ENCODE results near the gene CHRNA9. TPM values are rescaled to one million over a fixed set of nuclear protein-coding genes. Genes with fewer than 3 reads are reported as not detected.

CHRNA9 gene
- total and polyA plus RNA-seq, 2 of the 4 experiments (the other 2 are of a cell fraction) = not detected

- no peak overlapping the region for H4K8ac ChIP-seq (ENCODE audit: low read depth in 2 of 2, low read length in 2 of 2)
- CTCF ChIA-PET = interaction anchor here (1.2 kb wide), 2 partner anchors 10 to 250 kb away, joined by 3 to 4 read pairs; partner anchors contain the start of gene N4BP2
- no peak overlapping the region for H2BK5ac ChIP-seq (ENCODE audit: low read depth, low read length, poor library complexity, severe bottlenecking)
- H3K18ac ChIP-seq (ENCODE audit: low read depth, low read length) = no peak overlapping the region
- TF ChIP-seq NFE2L2 (IDR thresholded peaks at IDR 0.05; ENCODE audit: low read depth, low read length) (no peak), USF2 (IDR thresholded peaks at IDR 0.05; ENCODE audit: low read depth, low read length) (no peak), BHLHE40 (IDR thresholded peaks at IDR 0.05; ENCODE audit: low read depth, low read length) (no peak)
- H3K4me1 ChIP-seq (ENCODE audit: control insufficient read depth, insufficient read depth, low read length) = no peaks in the 10 kb centered on the region
- no peak overlapping the region for H3K56ac ChIP-seq (ENCODE audit: extremely low read depth, insufficient read depth, low read length)
- no peak overlapping the region for H3K4me3 ChIP-seq (ENCODE audit: insufficient read depth, low read depth, low read length)
- DNase-seq (no peak), ATAC-seq (ENCODE audit: low read depth) (no peak)
- H3K36me3 ChIP-seq (ENCODE audit: control insufficient read depth, insufficient read depth, low read length) = no peaks in the 10 kb centered on the region
- H4K91ac ChIP-seq (ENCODE audit: insufficient read depth, low read depth, low read length) = no peak overlapping the region
- peaks cover 3% of the 10 kb centered on the region; the same call in 1 of the 2 replicates for H3K9me3 ChIP-seq (ENCODE audit: control insufficient read depth, insufficient read depth, low read length)
- intact Hi-C loops (cut with micrococcal nuclease) (no loop called here), dilution Hi-C loops (cut with HindIII; ENCODE audit: low sequenced_read_pairs, unreplicated experiment) (no loop called here), in situ Hi-C loops (cut with MboI; ENCODE audit: low sequenced_read_pairs) (loop anchor here (25.0 kb wide), 2 partner anchors 245 to 620 kb away; partner anchors contain the start of genes N4BP2 and UBE2K)
- H3K9ac ChIP-seq (ENCODE audit: low read depth, low read length) = no peak overlapping the region
- H4K5ac ChIP-seq (ENCODE audit: low read depth, low read length) = no peak overlapping the region
- H3K27me3 ChIP-seq (ENCODE audit: control insufficient read depth, insufficient read depth, low read length) = peaks cover 12% of the 10 kb centered on the region
- H3K27ac ChIP-seq (ENCODE audit: insufficient read depth, low read length) = no peak overlapping the region
- H2AFZ ChIP-seq (replicated peaks; ENCODE audit: low read length, poor library complexity) = no peak overlapping the region
- H2AK9ac ChIP-seq (replicated peaks; ENCODE audit: low read depth, low read length, poor library complexity) = no peak overlapping the region
- no peaks in the 10 kb centered on the region for H4K20me1 ChIP-seq (ENCODE audit: insufficient read depth, low read length)
- H3K9me1 ChIP-seq (ENCODE audit: insufficient read depth, low read length) = no peaks in the 10 kb centered on the region
- no peak overlapping the region for H2BK20ac ChIP-seq (ENCODE audit: low read depth, low read length)
- no peak overlapping the region for H3K4ac ChIP-seq (ENCODE audit: low read depth, low read length)
- no peak overlapping the region for H3K14ac ChIP-seq (replicated peaks; ENCODE audit: low read depth, low read length)
- H3K79me1 ChIP-seq (ENCODE audit: low read depth in 1 of 2, low read length in 2 of 2) = no peaks in the 10 kb centered on the region
- POLR2A ChIA-PET (ENCODE audit: unreplicated experiment) = no interaction called here
- no peak overlapping the region for H2BK120ac ChIP-seq (ENCODE audit: low read depth, low read length)
- H3K23ac ChIP-seq (ENCODE audit: low read depth, low read length) = no peak overlapping the region
- H2BK15ac ChIP-seq (ENCODE audit: low read depth, low read length) = no peak overlapping the region
- H3K4me2 ChIP-seq (ENCODE audit: low read depth, low read length) = no peak overlapping the region
- 40% methylated on average over 1 of the region's 3 CpGs; no CpG with 5 or more reads in 1 of the 2 experiments for WGBS, 2 experiments (ENCODE audit: extremely low coverage in 2 of 2, insufficient read length in 1 of 2)
- H2AK5ac ChIP-seq (ENCODE audit: low read depth, low read length) = no peak overlapping the region
- BruUV-seq (replicated peaks) = no TSS peak
Observed at GRCh38 chr4:40306976-40307375, 28.2 kb upstream of the CHRNA9 start.

All from IMR-90 (cell line).